Activated CD8-positive, alpha-beta T cell treated with anti-CD3 and anti-CD28 coated beads, Interleukin-2, amount 10 ng/mL, durations not matched to agents 7 days and 5 days (primary cell): ENCODE results near the gene SYNGR3. TPM values are rescaled to one million over a fixed set of nuclear protein-coding genes. Genes with fewer than 3 reads are reported as not detected.

Experiments used
- ATAC-seq: fragments of 150-1000 bp; cut with Tn5 transposase; one replicate; pipeline ENCODE4 v1.10.0; 2021; ENCODE audit warnings: moderate library complexity
- CTCF ChIA-PET: fragments of 350-600 bp; sonication (Branson Sonifier 250); formaldehyde crosslinking; loops from one replicate; lab custom pipeline; 2021; ENCODE audit warnings: antibody characterized with exemption; lab: Charles Lee
- POLR2A ChIA-PET: fragments of 350-600 bp; sonication (Branson Sonifier 250); formaldehyde crosslinking; loops from one replicate; lab custom pipeline; 2021; ENCODE audit warnings: antibody characterized with exemption; lab: Charles Lee
- DNase-seq: peaks from one replicate; pipeline ENCODE4 v3.0.0-alpha.2; 2020
- H3K27ac Mint-ChIP-seq: one replicate; pipeline ENCODE4 v1.8.0; 2021; ENCODE audit warnings: mild to moderate bottlenecking, mixed read lengths
- H3K27me3 Mint-ChIP-seq: one replicate; pipeline ENCODE4 v1.8.0; 2021; ENCODE audit warnings: low read depth, mixed read lengths
- H3K36me3 Mint-ChIP-seq: one replicate; pipeline ENCODE4 v1.8.0; 2021; ENCODE audit warnings: low read depth, mixed read lengths
- H3K4me1 Mint-ChIP-seq: one replicate; pipeline ENCODE4 v1.8.0; 2021; ENCODE audit warnings: low read depth, mixed read lengths
- H3K4me3 Mint-ChIP-seq: one replicate; pipeline ENCODE4 v1.8.0; 2021; ENCODE audit warnings: mild to moderate bottlenecking, mixed read lengths
- H3K9me3 Mint-ChIP-seq: one replicate; pipeline ENCODE4 v1.8.0; 2022; ENCODE audit warnings: mixed read lengths; ENCODE audit not compliant: insufficient read depth
- total RNA-seq, 2 experiments: library from RNA; stranded (reverse); gene quantifications; one replicate each; pipeline ENCODE4 v1.2.3, GENCODE V29; 2021

SYNGR3 gene
- total RNA-seq, 2 experiments from 2014 or later = 2.6 to 3.4 TPM

GRCh38 chr16:1979271-1980029, 10.3 kb upstream of the SYNGR3 start:
- POLR2A ChIA-PET = interaction anchor here (1.5 to 3.5 kb wide), 2 partner anchors 8 to 15 kb away, joined by 7 to 18 read pairs; partner anchors contain the start of genes RPS2 and TBL3
- ATAC-seq = no peak
- H3K27me3 Mint-ChIP-seq = peaks cover 27% of the 10 kb centered on the region
- CTCF ChIA-PET = interaction anchor here (1.5 kb wide), 1 partner anchor 17 kb away, joined by 3 read pairs; no protein-coding TSS in a partner anchor
- no peaks in the 10 kb centered on the region for H3K9me3 Mint-ChIP-seq
- DNase-seq = no peak
- H3K36me3 Mint-ChIP-seq = peaks cover 18% of the 10 kb centered on the region
- H3K4me1 Mint-ChIP-seq = peaks cover 10% of the 10 kb centered on the region
- no peak overlapping the region for H3K4me3 Mint-ChIP-seq
- H3K27ac Mint-ChIP-seq = no peak overlapping the region

- peaks cover 15% of the 10 kb centered on the region for H3K4me1 Mint-ChIP-seq
- DNase-seq (no peak), ATAC-seq (no peak)
- ChIA-PET CTCF (interaction anchor here (1.0 to 1.5 kb wide), 2 partner anchors 16 to 117 kb away, joined by 3 read pairs; no protein-coding TSS in a partner anchor), POLR2A (interaction anchor here (1.5 to 3.5 kb wide), 2 partner anchors 8 to 15 kb away, joined by 7 to 18 read pairs; partner anchors contain the start of genes RPS2 and TBL3)
- H3K27me3 Mint-ChIP-seq = peaks cover 27% of the 10 kb centered on the region
- H3K9me3 Mint-ChIP-seq = no peaks in the 10 kb centered on the region
- H3K27ac Mint-ChIP-seq = no peak overlapping the region
- no peak overlapping the region for H3K4me3 Mint-ChIP-seq
- H3K36me3 Mint-ChIP-seq = peaks cover 14% of the 10 kb centered on the region
Observed at GRCh38 chr16:1980030-1980769, 9.6 kb upstream of the SYNGR3 start.

- DNase-seq = no peak
- Mint-ChIP-seq H3K27me3 (peaks cover 27% of the 10 kb centered on the region), H3K36me3 (peaks cover 18% of the 10 kb centered on the region), H3K4me1 (peaks cover 21% of the 10 kb centered on the region), H3K4me3 (no peak overlapping the region), H3K27ac (no peak overlapping the region), H3K9me3 (no peaks in the 10 kb centered on the region)
- no peak for ATAC-seq
- ChIA-PET POLR2A (interaction anchor here (1.5 to 3.5 kb wide), 2 partner anchors 9 to 16 kb away, joined by 7 to 18 read pairs; partner anchors contain the start of genes RPS2 and TBL3), CTCF (interaction anchor here (1.0 to 1.5 kb wide), 3 partner anchors 15 to 118 kb away, joined by 3 to 5 read pairs (median 3); no protein-coding TSS in a partner anchor)
Observed at GRCh38 chr16:1980770-1981087, 9.0 kb upstream of the SYNGR3 start.

- peaks cover 24% of the 10 kb centered on the region for H3K4me1 Mint-ChIP-seq
- CTCF ChIA-PET = interaction anchor here (1.0 to 1.5 kb wide), 3 partner anchors 15 to 118 kb away, joined by 3 to 5 read pairs (median 3); no protein-coding TSS in a partner anchor
- peak within 1 kb of the TSS; percentile 5 for H3K4me3 Mint-ChIP-seq
- peaks cover 16% of the 10 kb centered on the region for H3K36me3 Mint-ChIP-seq
- POLR2A ChIA-PET = interaction anchor here (0.7 to 3.5 kb wide), 3 partner anchors 10 to 17 kb away, joined by 5 to 18 read pairs (median 7); partner anchors contain the start of genes RPS2 and TBL3
- no peak within 1 kb of the TSS for H3K27ac Mint-ChIP-seq
- DNase-seq = no peak
- H3K9me3 Mint-ChIP-seq = no peaks in the 10 kb centered on the region
- ATAC-seq = no peak
- peaks cover 27% of the 10 kb centered on the region for H3K27me3 Mint-ChIP-seq
Observed at GRCh38 chr16:1981398-1981836, 8.4 kb upstream of the SYNGR3 start, which contains the start of gene NOXO1. TSS of gene NOXO1 (minus strand) at chr16:1981469. CDS start at chr16:1981179, 290 bp downstream.

GRCh38 chr16:1982013-1982433, 7.7 kb upstream of the SYNGR3 start:
- no peak for DNase-seq
- peaks cover 27% of the 10 kb centered on the region for H3K4me1 Mint-ChIP-seq
- ChIA-PET POLR2A (interaction anchor here (0.7 to 3.5 kb wide), 2 partner anchors 10 to 17 kb away, joined by 5 to 18 read pairs; partner anchors contain the start of genes RPS2 and TBL3), CTCF (interaction anchor here (0.9 to 1.5 kb wide), 3 partner anchors 22 to 158 kb away, joined by 3 to 5 read pairs (median 3); no protein-coding TSS in a partner anchor)
- ATAC-seq = no peak
- no peak overlapping the region for H3K27ac Mint-ChIP-seq
- peaks cover 22% of the 10 kb centered on the region for H3K36me3 Mint-ChIP-seq
- H3K27me3 Mint-ChIP-seq = peaks cover 27% of the 10 kb centered on the region
- H3K4me3 Mint-ChIP-seq = peak overlapping the region; percentile 5
- no peaks in the 10 kb centered on the region for H3K9me3 Mint-ChIP-seq

- Mint-ChIP-seq H3K4me3 (peak overlapping the region; percentile 80), H3K27me3 (peaks cover 27% of the 10 kb centered on the region), H3K4me1 (peaks cover 27% of the 10 kb centered on the region), H3K36me3 (peaks cover 20% of the 10 kb centered on the region), H3K9me3 (no peaks in the 10 kb centered on the region), H3K27ac (no peak overlapping the region)
- ChIA-PET CTCF (interaction anchor here (0.9 to 3.7 kb wide), 5 partner anchors 17 to 157 kb away, joined by 3 to 13 read pairs (median 3); partner anchors contain the start of gene RNF151), POLR2A (interaction anchor here (0.6 to 3.5 kb wide), 4 partner anchors 10 to 18 kb away, joined by 3 to 24 read pairs (median 11); partner anchors contain the start of genes RPS2 and TBL3)
- no peak for ATAC-seq
- DNase-seq = no peak
Observed at GRCh38 chr16:1982991-1983543, 6.7 kb upstream of the SYNGR3 start.

- POLR2A ChIA-PET = interaction anchor here (0.6 to 2.7 kb wide), 5 partner anchors 8 to 172 kb away, joined by 3 to 24 read pairs (median 5); partner anchors contain the start of genes RPS2, TBL3 and TRAF7
- peak within 1 kb of the TSS; percentile 32 for H3K27ac Mint-ChIP-seq
- DNase-seq = peak; percentile 80
- no peaks in the 10 kb centered on the region for H3K9me3 Mint-ChIP-seq
- CTCF ChIA-PET = interaction anchor here (1.0 to 3.7 kb wide), 6 partner anchors 17 to 157 kb away, joined by 3 to 13 read pairs (median 4); partner anchors contain the start of genes MSRB1, RNF151 and RPS2
- peak within 1 kb of the TSS; percentile 80 for H3K4me3 Mint-ChIP-seq
- H3K4me1 Mint-ChIP-seq = peaks cover 27% of the 10 kb centered on the region
- H3K36me3 Mint-ChIP-seq = peaks cover 18% of the 10 kb centered on the region
- peak; percentile 88 for ATAC-seq
- H3K27me3 Mint-ChIP-seq = peaks cover 31% of the 10 kb centered on the region
Observed at GRCh38 chr16:1983544-1984346, 6.0 kb upstream of the SYNGR3 start, which contains the start of gene GFER. TSS of gene GFER (plus strand) at chr16:1984193. CDS start at chr16:1984219, 26 bp downstream.

- ChIA-PET POLR2A (interaction anchor here (0.6 to 2.7 kb wide), 5 partner anchors 9 to 171 kb away, joined by 3 to 24 read pairs (median 5); partner anchors contain the start of genes RPS2, TBL3 and TRAF7), CTCF (interaction anchor here (1.0 to 3.7 kb wide), 6 partner anchors 18 to 156 kb away, joined by 3 to 13 read pairs (median 4); partner anchors contain the start of genes MSRB1, RNF151 and RPS2)
- peak overlapping the region; percentile 32 for H3K27ac Mint-ChIP-seq
- peaks cover 16% of the 10 kb centered on the region for H3K36me3 Mint-ChIP-seq
- H3K4me1 Mint-ChIP-seq = peaks cover 30% of the 10 kb centered on the region
- peak overlapping the region; percentile 80 for H3K4me3 Mint-ChIP-seq
- DNase-seq (no peak), ATAC-seq (peak; percentile 45)
- H3K9me3 Mint-ChIP-seq = no peaks in the 10 kb centered on the region
- H3K27me3 Mint-ChIP-seq = peaks cover 38% of the 10 kb centered on the region
Observed at GRCh38 chr16:1984347-1985225, 5.2 kb upstream of the SYNGR3 start.

GRCh38 chr16:1985466-1986150, 4.2 kb upstream of the SYNGR3 start:
- POLR2A ChIA-PET = interaction anchor here (0.7 to 2.7 kb wide), 3 partner anchors 14 to 237 kb away, joined by 3 to 24 read pairs (median 13); partner anchors contain the start of genes RPS2 and TBL3

More at GRCh38 chr16:1985466-1986150, 4.2 kb upstream of the SYNGR3 start:
- no peak for DNase-seq
- Mint-ChIP-seq H3K36me3 (peaks cover 16% of the 10 kb centered on the region), H3K9me3 (no peaks in the 10 kb centered on the region), H3K4me1 (peaks cover 33% of the 10 kb centered on the region), H3K27me3 (peaks cover 35% of the 10 kb centered on the region), H3K27ac (no peak overlapping the region), H3K4me3 (peak overlapping the region; percentile 80)
- no peak for ATAC-seq
- CTCF ChIA-PET = interaction anchor here (1.2 to 3.7 kb wide), 3 partner anchors 18 to 155 kb away, joined by 3 to 13 read pairs (median 5); partner anchors contain the start of gene MSRB1
